Stimulated activated CD4-positive, alpha-beta T cell treated with anti-CD3 and anti-CD28 coated beads, Interleukin-4, amount 100 ng/mL, for 48 hours (primary cell): ENCODE results near the gene PLEKHN1.

ENCODE experiments used
- DNase-seq, 2 donors: peaks; one replicate each; pipeline ENCODE4 v3.0.0-alpha.2; 2020; ENCODE audit warnings: low read depth in 2 of 2

The PLEKHN1 gene, protein sequence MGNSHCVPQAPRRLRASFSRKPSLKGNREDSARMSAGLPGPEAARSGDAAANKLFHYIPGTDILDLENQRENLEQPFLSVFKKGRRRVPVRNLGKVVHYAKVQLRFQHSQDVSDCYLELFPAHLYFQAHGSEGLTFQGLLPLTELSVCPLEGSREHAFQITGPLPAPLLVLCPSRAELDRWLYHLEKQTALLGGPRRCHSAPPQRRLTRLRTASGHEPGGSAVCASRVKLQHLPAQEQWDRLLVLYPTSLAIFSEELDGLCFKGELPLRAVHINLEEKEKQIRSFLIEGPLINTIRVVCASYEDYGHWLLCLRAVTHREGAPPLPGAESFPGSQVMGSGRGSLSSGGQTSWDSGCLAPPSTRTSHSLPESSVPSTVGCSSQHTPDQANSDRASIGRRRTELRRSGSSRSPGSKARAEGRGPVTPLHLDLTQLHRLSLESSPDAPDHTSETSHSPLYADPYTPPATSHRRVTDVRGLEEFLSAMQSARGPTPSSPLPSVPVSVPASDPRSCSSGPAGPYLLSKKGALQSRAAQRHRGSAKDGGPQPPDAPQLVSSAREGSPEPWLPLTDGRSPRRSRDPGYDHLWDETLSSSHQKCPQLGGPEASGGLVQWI

DNA sequence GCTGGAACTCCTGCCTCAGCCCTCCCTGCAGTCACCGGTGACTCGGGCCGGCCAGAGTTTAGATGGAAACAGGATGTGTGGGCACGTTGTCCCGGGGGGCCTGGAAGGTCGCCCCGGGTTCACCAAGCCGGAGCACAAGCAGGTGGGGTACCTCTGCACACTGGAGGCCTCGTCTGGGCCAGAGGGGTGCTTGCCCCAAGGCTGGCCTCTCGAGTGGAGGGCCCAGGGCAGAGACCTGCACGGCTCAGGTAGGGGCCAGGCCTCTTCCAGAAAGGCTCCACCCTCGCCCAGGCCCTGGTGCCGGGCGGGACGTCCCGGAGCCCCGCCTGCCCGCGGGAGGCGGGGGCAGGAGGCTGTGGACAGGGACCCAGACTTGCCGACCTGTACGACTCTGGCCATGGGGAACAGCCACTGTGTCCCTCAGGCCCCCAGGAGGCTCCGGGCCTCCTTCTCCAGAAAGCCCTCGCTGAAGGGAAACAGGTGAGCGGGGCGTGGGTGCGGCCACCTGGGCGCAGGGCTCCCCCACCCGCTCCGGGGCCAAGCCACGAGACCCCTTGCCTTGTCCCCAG lies at the start of gene PLEKHN1:
TSS of gene PLEKHN1 (plus strand) at position 348 of the 569 bp plus-strand sequence. CDS start at position 398, 50 bp downstream.
- no peak for DNase-seq

DNA sequence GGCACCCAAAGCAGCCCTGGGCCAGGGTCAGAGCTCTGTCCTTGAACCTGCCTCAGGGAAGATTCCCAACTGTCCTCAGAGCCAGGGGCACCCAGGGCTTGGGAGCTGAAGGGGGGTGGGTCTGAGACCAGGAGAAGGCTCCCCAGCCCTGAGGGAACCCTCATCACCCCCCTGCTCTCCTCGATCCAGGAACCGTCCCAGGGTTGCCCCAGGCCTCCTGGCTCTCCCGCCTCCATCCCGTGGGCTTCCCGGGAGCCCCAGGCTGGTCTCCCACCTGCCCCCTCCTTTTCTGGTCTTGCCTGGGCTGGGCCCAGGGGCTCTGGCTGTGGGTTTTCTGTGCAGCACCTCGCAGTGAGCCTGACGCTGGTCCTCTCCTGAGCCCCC lies 49.2 kb upstream of the PLEKHN1 start:
- DNase-seq, result no peak

DNA sequence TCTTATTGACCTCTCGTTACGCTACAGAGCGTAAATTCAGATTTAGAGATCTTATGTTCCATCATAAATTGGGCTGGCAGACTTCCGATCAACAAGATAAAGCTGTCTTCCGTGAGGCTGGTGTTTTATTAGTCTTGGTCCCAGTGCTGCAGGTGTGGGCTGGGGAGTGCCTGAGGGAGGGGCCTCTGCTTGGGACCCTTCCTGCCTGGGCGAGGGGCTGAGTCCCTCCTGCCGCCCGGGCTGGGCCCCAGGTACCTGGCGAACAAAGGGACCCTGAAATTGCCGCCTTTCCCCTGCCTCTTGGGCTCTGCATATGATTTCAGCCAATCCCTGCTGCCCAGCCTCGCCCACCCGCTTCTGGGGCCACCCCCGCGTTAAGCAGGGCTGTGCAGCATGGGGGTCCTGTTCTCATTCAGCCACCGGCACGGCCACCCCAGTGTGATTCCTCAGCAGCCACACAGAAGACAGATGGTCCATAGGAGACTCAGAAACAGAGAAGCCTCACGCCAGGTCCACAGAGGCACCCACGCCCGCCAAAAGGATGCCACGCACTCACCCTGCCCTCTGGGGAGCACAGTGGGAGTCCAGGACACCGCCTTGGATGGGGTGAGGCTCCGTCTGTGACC lies 48.7 kb upstream of the PLEKHN1 start:
- DNase-seq, result no peak

DNA sequence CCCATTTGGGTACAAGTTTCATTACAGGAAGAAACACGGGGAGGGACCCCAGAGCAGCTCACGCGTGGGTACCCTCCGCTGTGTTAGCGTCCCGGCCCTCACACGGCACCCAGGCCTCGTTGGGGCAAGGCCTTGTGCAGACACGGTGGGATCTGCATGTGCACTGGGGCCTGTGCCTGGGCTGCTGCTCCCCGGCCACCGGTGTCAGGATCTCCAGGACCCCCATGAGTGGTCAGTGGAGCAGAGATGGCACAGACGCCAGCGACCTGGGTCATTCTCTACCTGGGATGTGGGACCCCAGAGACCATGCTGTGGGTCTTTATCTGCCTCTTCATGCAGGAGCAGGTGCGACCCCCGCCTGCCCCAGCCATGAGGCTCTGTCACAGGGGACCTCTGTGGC lies 47.9 kb upstream of the PLEKHN1 start:
- no peak for DNase-seq

DNA sequence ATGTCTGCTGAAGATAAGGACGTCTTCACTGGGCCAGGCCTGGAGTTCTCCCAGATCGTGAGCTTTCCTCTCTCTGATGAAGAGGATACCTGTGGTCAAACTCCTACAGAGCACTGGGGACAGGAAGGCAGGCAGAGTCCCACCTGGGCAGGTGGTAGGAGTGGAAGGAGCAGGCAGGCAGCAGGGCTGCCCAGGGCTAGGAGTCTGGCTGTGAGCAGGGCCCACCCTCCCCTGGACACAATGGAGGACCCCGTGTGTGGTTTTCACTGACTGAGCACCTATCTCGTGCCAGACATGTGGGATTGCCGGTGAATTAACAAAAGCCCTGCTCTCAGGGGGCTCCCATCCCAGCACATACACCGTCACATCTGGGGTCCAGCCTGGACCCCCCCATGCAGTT lies 47.4 kb upstream of the PLEKHN1 start:
- DNase-seq, result no peak

DNA sequence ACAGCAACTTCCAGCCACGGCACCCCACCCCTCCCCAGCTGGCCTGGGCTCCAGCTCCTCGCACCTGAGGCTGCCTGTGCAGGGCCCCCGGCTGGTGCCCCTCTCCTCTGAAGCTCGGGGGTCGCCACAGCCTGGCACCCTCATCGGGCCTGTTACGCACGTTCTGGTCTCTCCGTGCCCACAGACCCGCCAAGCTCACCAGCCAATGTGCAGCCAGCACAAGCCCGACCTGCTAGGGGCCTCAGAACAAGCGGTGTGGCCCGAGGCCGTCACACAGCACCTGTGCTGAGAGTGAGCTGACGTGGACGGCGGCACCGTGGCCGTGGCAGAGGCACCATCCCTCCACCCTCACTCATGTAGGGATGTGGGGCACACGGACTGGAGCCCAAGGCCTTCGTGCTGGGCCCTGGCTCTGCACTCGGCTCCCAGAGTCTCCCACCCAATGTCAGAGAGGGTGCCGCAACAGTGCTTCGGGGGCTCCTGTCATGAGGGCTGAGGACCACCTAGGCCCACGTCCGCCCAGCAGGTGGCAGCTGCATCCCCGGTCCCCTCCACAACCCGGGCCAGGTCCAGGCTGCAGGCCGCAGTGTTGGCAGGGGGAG lies 46.9 kb upstream of the PLEKHN1 start:
- DNase-seq, result no peak

DNA sequence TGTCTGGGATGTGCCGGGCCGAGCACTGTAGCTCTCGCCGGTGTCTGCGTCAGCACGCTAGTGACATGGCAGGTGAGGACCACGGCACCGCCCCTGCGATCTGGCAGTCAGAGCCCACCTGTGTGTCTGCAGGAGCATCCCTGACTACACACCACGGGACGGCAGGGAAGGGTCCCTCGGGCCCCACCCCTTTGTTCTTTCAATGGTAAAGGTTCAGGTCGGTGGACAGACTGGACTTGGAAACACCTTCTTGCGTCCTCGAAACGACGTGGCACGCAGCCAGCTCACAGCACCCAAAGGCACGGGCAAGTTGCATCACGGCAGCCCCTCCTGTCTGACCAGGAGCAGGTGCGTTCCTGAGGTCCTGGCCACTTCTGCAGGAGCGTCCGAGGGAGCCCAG lies 46.3 kb upstream of the PLEKHN1 start:
- no peak for DNase-seq

DNA sequence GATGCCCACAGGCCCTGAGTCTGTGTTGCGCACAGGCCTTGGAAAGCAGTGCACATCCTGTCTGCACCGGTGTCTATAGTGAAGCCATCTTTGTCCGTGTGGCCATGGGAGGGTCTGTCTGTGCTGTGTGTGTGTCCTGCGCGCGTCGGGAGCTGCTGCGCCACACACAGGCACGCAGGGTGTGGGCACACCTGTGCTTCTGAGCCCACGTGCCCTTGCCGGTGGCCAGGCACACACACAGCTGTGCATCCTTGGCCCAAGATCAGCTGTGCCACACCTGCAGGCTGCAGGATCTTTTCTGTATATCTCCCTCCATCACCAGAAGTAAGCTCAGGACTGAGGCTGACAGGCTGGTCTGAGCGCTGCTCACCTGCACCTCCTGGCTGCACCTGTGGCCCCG lies 45.8 kb upstream of the PLEKHN1 start:
- no peak for DNase-seq

DNA sequence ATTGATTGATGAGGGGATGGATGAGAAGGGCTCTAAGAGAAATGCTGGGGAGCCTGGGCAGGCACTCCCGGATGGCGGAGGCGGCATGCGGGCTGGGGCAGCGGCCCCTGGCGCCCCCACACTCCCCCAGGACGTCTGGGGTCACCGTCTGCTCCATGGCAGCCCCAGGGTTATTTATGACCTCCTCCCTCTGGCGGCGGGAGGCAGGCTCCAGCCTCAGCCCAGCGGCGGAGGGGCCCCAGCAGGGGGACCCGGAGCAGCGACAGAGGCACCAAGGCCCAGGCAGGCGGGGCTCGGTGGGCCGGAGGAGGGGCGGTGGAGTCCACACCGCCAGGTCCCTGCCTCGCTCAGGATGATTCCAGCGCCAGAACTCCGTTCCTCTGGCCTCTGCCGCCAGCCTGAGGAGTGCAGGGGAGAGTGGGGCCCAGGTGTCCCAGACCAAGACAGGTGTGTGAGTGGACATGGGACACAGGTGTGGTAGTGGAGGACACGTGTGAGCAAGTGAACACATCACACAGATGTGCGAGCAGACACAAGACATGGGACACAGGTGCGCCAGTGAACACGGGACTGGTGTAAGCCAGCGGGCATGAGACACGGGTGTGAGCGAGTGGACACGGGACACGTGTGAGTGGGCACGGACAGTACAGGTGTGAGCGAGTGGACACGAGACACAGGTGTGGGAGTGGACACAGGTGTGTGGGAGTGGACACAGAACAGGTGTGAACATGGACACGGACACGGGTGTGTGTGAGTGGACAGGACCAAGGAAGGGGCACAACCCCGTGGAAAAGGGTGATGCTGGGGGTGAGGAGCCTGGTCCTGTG lies 45.1 kb upstream of the PLEKHN1 start:
- DNase-seq, result no peak

DNA sequence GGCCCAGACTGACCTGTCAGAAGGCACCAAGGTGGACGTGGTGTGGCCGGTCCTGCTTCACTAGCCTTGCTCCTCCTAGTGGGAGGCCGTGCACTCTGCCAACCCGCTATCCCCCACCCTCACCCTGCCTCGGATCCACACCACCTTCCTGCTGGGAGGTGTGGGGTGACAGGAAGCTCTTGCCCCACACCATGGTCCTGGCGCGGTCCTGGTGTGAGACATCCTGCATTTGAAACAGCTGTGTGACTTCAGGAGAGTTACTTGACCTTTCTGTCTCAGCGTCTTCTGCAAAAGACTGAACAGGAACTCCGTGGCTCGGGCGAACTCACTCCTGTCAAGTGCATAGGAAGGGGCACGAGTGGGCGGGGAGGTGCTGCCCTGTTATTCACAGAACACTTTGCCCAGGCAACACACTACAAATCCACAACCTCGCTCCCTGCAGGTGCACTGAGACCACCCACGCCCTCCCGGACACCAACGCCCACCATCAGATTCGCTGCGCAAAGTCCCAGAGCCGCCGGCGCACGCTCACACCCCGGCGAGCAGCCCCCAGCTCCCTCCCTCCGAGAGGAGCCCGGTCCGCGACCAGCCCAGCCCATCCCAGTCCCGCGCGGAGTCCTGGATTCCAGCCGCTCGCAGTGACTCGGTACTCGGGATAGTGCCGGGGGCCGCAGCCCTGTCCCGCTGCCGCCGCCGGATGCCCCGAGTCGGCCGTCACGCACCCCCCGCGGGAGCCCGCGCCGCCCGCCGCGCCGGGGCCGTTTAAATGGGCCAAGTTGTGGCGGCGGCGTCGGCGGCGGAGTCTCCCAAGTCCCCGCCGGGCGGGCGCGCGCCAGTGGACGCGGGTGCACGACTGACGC lies 42.9 kb upstream of the PLEKHN1 start, which contains the start of gene SAMD11:
TSS of gene SAMD11 (plus strand) at position 793 of the 860 bp plus-strand sequence. CDS start 509 bp downstream, outside the sequence.
- peak in 1 of 2 donors; percentile 46 for DNase-seq

DNA sequence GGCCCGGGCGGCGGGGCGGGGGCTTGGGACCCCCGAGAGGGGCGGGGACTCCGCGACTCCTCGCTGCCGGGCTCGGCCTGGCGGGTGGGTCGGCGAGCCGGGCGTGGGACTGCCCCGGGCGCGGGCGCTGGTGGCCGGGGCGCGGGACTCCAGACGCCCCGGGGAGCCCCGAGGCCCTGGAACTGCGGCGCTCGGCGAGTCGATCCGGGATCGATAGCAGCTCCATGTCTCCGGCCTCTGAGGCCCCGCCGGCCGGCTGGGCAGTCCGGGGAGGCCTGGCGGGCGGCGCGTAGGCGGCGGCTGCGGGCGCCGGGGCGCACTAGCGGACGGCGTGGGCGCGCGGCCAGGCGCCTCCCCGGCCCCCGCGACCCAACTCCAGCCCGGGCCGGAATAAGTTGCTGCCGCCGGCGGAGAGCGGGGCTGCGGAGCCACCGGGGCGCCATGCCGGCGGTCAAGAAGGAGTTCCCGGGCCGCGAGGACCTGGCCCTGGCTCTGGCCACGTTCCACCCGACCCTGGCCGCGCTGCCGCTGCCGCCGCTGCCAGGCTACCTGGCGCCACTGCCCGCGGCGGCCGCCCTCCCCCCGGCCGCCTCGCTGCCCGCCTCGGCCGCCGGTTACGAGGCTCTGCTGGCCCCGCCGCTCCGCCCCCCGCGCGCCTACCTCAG lies 42.2 kb upstream of the PLEKHN1 start:
- DNase-seq, result no peak

DNA sequence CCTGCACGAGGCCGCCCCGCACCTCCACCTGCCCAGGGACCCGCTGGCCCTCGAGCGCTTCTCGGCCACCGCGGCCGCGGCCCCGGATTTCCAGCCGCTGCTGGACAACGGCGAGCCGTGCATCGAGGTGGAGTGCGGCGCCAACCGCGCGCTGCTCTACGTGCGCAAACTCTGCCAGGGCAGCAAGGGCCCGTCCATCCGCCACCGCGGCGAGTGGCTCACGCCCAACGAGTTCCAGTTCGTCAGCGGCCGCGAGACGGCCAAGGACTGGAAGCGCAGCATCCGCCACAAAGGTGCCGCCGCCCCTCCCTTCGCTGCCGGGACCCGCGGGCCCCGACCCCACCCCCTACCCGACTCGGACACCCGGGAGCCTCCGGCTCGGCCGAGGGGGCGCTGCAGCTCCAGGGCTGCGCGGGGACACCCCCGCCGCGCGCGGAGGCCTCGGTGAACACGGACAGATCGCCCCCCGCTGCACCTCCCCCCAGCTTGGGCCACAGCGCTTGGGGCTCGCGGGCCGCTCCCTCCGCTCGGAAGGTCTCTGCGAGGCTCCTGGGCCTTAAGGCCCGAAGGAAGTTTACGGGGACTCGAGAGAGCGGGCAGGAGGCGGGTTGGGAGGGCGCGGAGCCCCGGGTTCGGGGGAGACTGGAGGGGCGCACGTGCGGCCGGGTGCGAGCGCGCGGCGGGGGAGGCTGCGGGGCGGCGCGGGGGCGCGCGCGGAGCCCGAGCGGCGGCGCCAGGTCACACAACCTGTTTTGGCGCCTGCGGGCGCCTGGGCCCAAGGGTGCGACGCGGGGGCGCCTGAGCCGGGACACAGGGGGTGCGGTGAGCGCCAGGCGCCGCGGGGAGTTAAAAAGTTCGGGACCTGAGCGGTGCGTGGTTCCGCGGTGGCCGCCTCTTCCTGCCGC lies 41.4 kb upstream of the PLEKHN1 start:
- no peak for DNase-seq

DNA sequence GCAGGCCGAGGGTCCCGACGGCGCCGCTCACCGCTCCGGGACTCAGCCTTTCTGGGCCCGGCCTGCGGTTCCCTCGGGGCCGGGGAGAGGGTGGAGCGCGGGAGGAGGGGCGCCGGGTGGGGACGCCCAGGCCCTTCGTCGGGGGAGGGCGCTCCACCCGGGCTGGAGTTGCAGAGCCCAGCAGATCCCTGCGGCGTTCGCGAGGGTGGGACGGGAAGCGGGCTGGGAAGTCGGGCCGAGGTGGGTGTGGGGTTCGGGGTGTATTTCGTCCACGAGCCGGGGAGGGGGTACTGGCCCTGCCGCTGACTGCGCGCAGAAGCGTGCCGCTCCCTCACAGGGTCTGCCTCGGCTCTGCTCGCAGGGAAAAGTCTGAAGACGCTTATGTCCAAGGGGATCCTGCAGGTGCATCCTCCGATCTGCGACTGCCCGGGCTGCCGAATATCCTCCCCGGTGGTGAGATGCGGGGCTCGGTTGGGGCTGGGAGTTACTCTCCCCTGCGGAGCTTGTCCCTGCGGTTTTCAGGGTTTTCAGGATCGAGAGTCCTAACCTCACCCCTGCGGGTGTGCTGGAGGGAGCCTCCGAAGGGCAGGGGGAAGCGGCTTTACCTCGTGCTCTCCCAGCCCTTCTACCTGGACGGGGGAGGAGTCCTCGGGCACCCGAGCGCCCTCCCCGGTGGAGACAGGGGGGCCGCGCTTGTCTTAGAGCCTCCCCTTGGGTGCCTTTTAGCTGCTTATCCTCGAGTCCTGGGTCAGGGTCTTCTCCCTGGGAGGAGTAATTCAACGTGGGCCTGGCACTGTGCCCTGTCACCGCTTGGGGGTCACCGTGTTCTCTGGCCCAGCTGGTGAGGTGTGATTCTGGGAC lies 40.5 kb upstream of the PLEKHN1 start:
- no peak for DNase-seq

DNA sequence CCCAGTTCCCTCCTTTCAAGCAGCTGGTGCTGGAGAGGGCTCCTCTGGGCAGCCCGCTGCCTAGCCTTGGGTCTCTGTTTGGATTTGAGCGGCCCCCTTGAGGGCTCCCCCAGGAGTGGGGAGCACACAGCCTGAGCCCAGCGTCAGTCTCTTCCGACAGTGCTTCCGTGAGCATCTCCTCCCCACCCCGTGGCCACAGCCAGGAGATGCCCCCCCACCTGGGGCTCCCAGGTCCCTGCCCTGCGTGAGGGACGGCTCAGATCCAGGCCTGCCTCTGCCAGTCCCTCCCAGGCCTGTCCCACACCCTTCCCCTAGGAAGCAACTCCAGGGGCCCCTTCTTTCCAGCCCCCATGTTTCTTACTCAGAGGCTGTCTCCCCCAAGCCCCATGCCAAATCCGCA lies 39.0 kb upstream of the PLEKHN1 start:
- no peak for DNase-seq

DNA sequence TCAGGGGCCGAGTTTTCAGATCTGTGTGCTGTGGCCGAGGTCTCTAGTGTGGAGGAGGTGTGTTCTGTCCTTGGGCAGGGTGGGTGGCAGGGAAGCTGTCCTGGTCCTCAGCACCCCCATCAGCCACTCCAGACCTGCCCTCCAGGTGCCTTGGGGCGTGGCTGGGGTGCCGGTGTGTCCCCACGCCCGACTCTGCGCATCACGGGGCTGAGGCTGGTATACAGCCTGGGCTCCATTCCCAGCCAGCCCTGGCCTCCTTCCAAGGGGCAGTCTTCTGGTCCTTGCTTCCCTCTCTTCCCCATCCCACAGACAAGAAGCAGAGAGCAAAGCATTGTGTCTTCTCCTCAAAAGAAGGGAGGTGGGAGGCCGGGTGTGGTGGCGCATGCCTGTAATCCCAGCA lies 38.5 kb upstream of the PLEKHN1 start:
- no peak for DNase-seq

DNA sequence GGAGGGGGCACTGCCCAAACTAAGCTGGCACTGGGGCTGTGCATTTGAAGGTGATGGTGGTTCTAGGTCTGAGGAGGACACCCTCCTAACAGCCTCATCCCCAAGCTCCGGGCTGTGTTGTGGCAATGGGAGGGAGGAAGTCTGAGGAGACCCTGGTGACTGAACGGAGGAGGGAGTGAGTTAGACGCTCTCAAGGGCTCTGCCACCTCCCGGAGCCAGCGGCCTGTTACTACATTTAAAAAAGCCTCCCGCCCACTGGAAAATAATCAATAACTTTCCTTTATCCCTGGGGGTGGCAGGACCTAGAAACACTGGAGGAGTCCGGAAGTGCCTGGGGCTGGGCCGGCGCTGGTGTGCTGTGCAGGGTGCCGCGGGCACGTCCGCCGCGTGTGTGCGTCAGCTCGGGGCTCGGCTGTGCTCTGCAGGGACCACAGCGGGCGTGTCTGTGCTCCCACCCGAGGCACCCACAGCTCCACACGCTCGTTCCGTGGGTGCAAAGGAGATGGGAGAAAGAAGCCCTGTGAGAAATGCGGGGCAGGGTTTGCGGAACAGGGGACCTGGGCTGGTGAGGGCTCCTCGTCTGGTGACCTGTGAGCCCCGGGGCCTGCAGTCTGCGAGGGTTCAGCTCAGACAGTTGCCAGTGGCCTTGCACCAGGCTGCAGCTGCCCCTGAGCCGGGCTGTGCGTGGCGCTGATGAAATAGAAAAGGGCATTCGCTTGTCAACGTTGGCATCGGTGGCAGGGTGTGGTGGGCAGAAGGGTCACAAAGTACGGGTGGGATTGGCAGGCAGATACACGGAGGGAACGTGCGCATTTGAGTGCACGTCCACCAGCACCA lies 37.2 kb upstream of the PLEKHN1 start:
- DNase-seq, result no peak
